B cell (primary cell): ENCODE measurements around the gene IMP3. TPM values are rescaled to one million over a fixed set of nuclear protein-coding genes. Genes with fewer than 3 reads are reported as not detected.

Experiments used
- ATAC-seq: fragments of 200-7000 bp; cut with Tn5 transposase; one replicate; pipeline ENCODE4 v1.10.0; 2021; ENCODE audit warnings: low read depth, mild to moderate bottlenecking, moderate number of reproducible peaks, moderate library complexity
- CTCF ChIA-PET: fragments of 350-600 bp; sonication (Branson Sonifier 250); formaldehyde crosslinking; loops from one replicate; lab custom pipeline; 2021; ENCODE audit warnings: antibody characterized with exemption, inconsistent platforms; lab: Charles Lee
- POLR2A ChIA-PET: fragments of 350-600 bp; sonication (Branson Sonifier 250); formaldehyde crosslinking; loops from one replicate; lab custom pipeline; 2021; ENCODE audit warnings: antibody characterized with exemption; lab: Charles Lee
- DNase-seq: peaks from one replicate; pipeline ENCODE4 v3.0.0; 2013
- H2AFZ ChIP-seq: 2 replicates; pipeline ENCODE4 v1.6.1; 2012; ENCODE audit warnings: mild to moderate bottlenecking, low read depth, low read length; ENCODE audit not compliant: insufficient read depth, poor library complexity, severe bottlenecking
- H3K27ac ChIP-seq, 2 donors: 1 replicate in 1 of 2; 2 replicates in 1 of 2; pipeline ENCODE4 v1.5.1; 2012 to 2013; ENCODE audit warnings: low read length in 2 of 2, mild to moderate bottlenecking in 2 of 2, moderate library complexity in 1 of 2
- H3K27me3 ChIP-seq, 4 experiments: fragments of 200-600 bp in 1 of 4; sonication (generic) in 1 of 4; replicated peaks in 1 of 4; 1 replicate in 2 of 4; 2 replicates in 2 of 4; pipeline versions ENCODE4 v1.6.1 to v1.7.0; 2013 to 2016; ENCODE audit warnings: low read length in 3 of 4, mild to moderate bottlenecking in 2 of 4, mixed read lengths in 1 of 4, moderate library complexity in 1 of 4; ENCODE audit not compliant: insufficient read depth in 4 of 4, control insufficient read depth in 3 of 4; ENCODE audit errors: control extremely low read depth in 1 of 4
- H3K36me3 ChIP-seq, 2 experiments: replicated peaks in 1 of 2; 1 replicate in 1 of 2; 2 replicates in 1 of 2; pipeline versions ENCODE4 v1.6.1 to v1.7.1; 2013; ENCODE audit warnings: low read length in 1 of 2; ENCODE audit not compliant: insufficient read depth in 2 of 2, control insufficient read depth in 1 of 2; ENCODE audit errors: control extremely low read depth in 1 of 2, extremely low read depth in 1 of 2
- H3K4me1 ChIP-seq, 2 donors: fragments of 200-600 bp in 1 of 2; sonication (generic) in 1 of 2; 1 replicate in 1 of 2; 2 replicates in 1 of 2; pipeline versions ENCODE4 v1.5.1 to v1.6.1; 2013 to 2017; ENCODE audit warnings: low read length in 2 of 2; ENCODE audit not compliant: control insufficient read depth in 2 of 2, insufficient read depth in 2 of 2
- H3K4me2 ChIP-seq: replicated peaks from 2 replicates; pipeline ENCODE3; 2012; ENCODE audit warnings: mild to moderate bottlenecking, low read depth, low read length; ENCODE audit not compliant: poor library complexity, severe bottlenecking
- H3K4me3 ChIP-seq, 5 experiments: fragments of 200-600 bp in 1 of 5; sonication (generic) in 1 of 5; 1 replicate in 3 of 5; 2 replicates in 2 of 5; pipeline versions ENCODE4 v1.5.1 to v1.7.0; 2011 to 2016; ENCODE audit warnings: low read length in 4 of 5, mild to moderate bottlenecking in 4 of 5, low read depth in 2 of 5, control low read depth in 1 of 5, moderate library complexity in 1 of 5; ENCODE audit not compliant: insufficient read depth in 1 of 5; ENCODE audit errors: control extremely low read depth in 1 of 5, extremely low read depth in 1 of 5
- H3K79me2 ChIP-seq: fragments of 200-600 bp; sonication (generic); one replicate; pipeline ENCODE4 v1.6.0; 2016; ENCODE audit warnings: low read length; ENCODE audit not compliant: control insufficient read depth, insufficient read depth
- H3K9ac ChIP-seq: fragments of 200-600 bp; sonication (generic); 2 replicates; pipeline ENCODE4 v1.6.1; 2017; ENCODE audit warnings: mild to moderate bottlenecking, low read length, moderate library complexity
- H3K9me3 ChIP-seq, 3 donors: one replicate each; pipeline versions ENCODE4 v1.6.1 to v1.7.1; 2013; ENCODE audit warnings: low read length in 2 of 3; ENCODE audit not compliant: control insufficient read depth in 2 of 3, insufficient read depth in 1 of 3; ENCODE audit errors: control extremely low read depth in 1 of 3
- H4K20me1 ChIP-seq: 2 replicates; pipeline ENCODE4 v1.6.0; 2012; ENCODE audit warnings: mild to moderate bottlenecking, low read length; ENCODE audit not compliant: insufficient read depth, control insufficient read depth, poor library complexity, severe bottlenecking
- H3K27ac Mint-ChIP-seq: one replicate; pipeline ENCODE4 v1.8.0; 2021; ENCODE audit warnings: mixed read lengths
- H3K27me3 Mint-ChIP-seq: one replicate; pipeline ENCODE4 v1.8.0; 2021; ENCODE audit warnings: mixed read lengths
- H3K4me1 Mint-ChIP-seq: one replicate; pipeline ENCODE4 v1.8.0; 2021; ENCODE audit warnings: mixed read lengths
- H3K4me3 Mint-ChIP-seq: one replicate; pipeline ENCODE4 v1.8.0; 2021; ENCODE audit warnings: mixed read lengths
- H3K9me3 Mint-ChIP-seq: one replicate; pipeline ENCODE4 v1.8.0; 2022; ENCODE audit warnings: mixed read lengths; ENCODE audit not compliant: insufficient read depth
- EZH2 ChIP-seq: IDR thresholded peaks from 2 replicates; pipeline ENCODE4 v1.6.1; 2012; ENCODE audit warnings: borderline replicate concordance, low read depth, mild to moderate bottlenecking, moderate library complexity, low read length; ENCODE audit not compliant: insufficient read depth, poor library complexity, severe bottlenecking
- WGBS: methylation state at CpG from one replicate; pipeline ENCODE4 v1.1.5; 2013; ENCODE audit warnings: missing lambda C conversion rate; ENCODE audit not compliant: insufficient coverage; 5-methylcytosine and 5-hydroxymethylcytosine counted together
- intact Hi-C: fragments of 100-400 bp; cut with micrococcal nuclease; formaldehyde crosslinking; loops from one replicate; pipeline ENCODE4 v1.10.0; 2022
- polyA plus RNA-seq: library from polyadenylated mRNA; depleted of rRNA; stranded (reverse); fragments of >200 nt; gene quantifications from 2 replicates; pipeline ENCODE4 v1.2.3, GENCODE V29; 2012
- total RNA-seq, 2 donors: library from RNA; stranded (reverse); fragments of 120-200 nt in 1 of 2; gene quantifications; 1 replicate in 1 of 2; 2 replicates in 1 of 2; pipeline versions ENCODE4 v1.2.3 to v1.2.4, GENCODE V29; 2013 to 2022
- TF ChIP-seq, protein P1 (sequence below): fragments of 200-600 bp; IDR thresholded peaks from one replicate; pipeline ENCODE4 v1.8.0; 2022; ENCODE audit warnings: antibody characterized with exemption, mild to moderate bottlenecking

Gene IMP3
- total and polyA plus RNA-seq, 2 donors (not counting 1 experiment from before 2014, with no cell fraction given): 60.8 to 85.1 TPM

DNA sequence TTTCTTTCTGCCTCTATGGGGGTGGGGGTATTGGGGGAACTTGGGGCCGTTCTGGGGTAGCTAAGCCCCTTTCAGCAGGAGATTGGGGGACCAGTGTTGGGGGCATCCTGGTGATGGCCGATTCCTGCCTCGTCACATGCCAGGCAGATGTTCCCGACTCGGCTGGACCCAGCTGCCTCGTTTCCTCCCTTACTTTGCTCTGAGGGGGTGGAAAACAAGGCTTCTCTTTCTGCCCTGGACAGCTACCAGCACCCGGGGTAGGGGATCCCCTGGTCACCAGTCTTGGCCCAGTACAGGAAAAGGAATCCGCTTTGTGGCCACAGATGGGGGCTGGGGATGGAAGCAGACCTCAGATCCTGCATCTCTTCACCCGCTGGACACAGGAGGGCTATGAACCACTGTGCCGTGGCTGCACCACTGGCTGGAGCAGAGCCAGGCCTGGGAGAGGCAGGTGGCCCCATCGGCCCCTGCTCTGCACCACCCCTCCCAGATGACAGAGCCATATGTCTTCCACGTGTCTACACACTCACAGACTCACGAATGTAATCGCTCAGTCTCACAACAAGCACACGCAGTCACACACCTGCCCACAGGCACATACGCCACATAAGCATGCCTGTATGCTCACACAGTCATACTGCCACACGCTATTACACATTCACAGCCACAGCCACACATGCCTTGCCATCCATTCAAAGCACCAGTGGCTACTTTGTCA lies 20.1 kb upstream of the IMP3 start:
- Histone ChIP-seq H3K79me2 (no peaks in the 10 kb centered on the region), H3K4me2 (no peak overlapping the region), H4K20me1 (no peaks in the 10 kb centered on the region), H3K9ac (no peak overlapping the region), H2AFZ (no peak overlapping the region), H3K27ac (no peak overlapping the region), H3K27me3 (no peaks in the 10 kb centered on the region), H3K4me3 (no peak overlapping the region), H3K36me3 (no peaks in the 10 kb centered on the region), H3K9me3 (no peaks in the 10 kb centered on the region), H3K4me1 (no peaks in the 10 kb centered on the region)
- H3K27ac Mint-ChIP-seq: no peak overlapping the region
- DNase-seq (no peak), ATAC-seq (no peak)
- intact Hi-C loops: no loop called here
- H3K4me3 Mint-ChIP-seq: no peak overlapping the region
- H3K4me1 Mint-ChIP-seq: no peaks in the 10 kb centered on the region
- TF ChIP-seq EZH2: no peak
- TF ChIP-seq, protein P1, sequence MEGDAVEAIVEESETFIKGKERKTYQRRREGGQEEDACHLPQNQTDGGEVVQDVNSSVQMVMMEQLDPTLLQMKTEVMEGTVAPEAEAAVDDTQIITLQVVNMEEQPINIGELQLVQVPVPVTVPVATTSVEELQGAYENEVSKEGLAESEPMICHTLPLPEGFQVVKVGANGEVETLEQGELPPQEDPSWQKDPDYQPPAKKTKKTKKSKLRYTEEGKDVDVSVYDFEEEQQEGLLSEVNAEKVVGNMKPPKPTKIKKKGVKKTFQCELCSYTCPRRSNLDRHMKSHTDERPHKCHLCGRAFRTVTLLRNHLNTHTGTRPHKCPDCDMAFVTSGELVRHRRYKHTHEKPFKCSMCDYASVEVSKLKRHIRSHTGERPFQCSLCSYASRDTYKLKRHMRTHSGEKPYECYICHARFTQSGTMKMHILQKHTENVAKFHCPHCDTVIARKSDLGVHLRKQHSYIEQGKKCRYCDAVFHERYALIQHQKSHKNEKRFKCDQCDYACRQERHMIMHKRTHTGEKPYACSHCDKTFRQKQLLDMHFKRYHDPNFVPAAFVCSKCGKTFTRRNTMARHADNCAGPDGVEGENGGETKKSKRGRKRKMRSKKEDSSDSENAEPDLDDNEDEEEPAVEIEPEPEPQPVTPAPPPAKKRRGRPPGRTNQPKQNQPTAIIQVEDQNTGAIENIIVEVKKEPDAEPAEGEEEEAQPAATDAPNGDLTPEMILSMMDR: no peak
- H3K9me3 Mint-ChIP-seq: no peaks in the 10 kb centered on the region
- peaks cover 13% of the 10 kb centered on the region for H3K27me3 Mint-ChIP-seq
- 93% methylated on average over 13 of the region's 17 CpGs for WGBS
- ChIA-PET CTCF (no interaction called here), POLR2A (no interaction called here)

DNA sequence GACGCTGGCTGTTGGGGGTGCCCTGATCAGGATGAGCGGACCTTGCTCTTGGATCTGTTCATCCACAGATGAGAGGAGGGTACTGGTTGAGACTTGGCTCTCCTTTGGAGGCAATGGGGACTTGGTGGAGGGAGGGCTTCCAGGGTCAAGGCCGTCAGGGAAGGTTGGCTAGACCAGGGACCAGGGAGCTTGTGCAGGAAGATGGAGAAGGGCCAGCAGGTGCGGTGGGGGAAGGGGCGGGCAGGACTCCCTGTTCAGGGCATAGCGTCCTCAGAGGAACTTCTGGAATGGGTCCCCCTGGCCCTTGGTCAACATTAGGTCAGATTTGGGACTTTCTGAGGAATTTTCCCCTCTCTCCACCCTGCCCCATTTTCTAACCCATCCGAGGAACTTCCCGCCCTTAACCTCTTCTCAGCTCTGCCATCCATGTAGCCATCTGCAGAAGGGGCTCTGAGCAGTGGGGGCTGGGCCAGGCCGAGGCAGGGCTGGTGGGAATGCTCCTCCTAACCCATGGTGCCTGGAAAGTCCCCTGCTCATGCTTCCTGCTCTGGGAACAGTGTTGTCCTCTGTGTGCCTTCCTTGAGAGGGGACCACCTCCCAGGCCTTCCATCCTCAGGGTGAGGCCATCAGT lies 19.2 kb upstream of the IMP3 start:
- Mint-ChIP-seq H3K27ac (no peak overlapping the region), H3K4me3 (no peak overlapping the region), H3K4me1 (no peaks in the 10 kb centered on the region), H3K9me3 (no peaks in the 10 kb centered on the region), H3K27me3 (peaks cover 13% of the 10 kb centered on the region)
- no peak overlapping the region for H3K4me2 ChIP-seq
- no peak for TF ChIP-seq EZH2
- TF ChIP-seq, protein P1: no peak
- H2AFZ ChIP-seq: no peak overlapping the region
- no peak overlapping the region for H3K9ac ChIP-seq
- ATAC-seq (no peak), DNase-seq (no peak)
- CTCF ChIA-PET: no interaction called here
- no peaks in the 10 kb centered on the region for H3K4me1 ChIP-seq
- H3K27me3 ChIP-seq: no peaks in the 10 kb centered on the region
- no peaks in the 10 kb centered on the region for H3K79me2 ChIP-seq
- WGBS: 86% methylated on average over 8 of the region's 9 CpGs
- no peaks in the 10 kb centered on the region for H4K20me1 ChIP-seq
- H3K4me3 ChIP-seq: no peak overlapping the region
- H3K36me3 ChIP-seq: no peaks in the 10 kb centered on the region
- intact Hi-C loops: no loop called here
- H3K9me3 ChIP-seq: no peaks in the 10 kb centered on the region
- POLR2A ChIA-PET: no interaction called here
- H3K27ac ChIP-seq: no peak overlapping the region
